ENCODE results near the gene KRTAP10-5. TPM values are rescaled to one million over a fixed set of nuclear protein-coding genes. Genes with fewer than 3 reads are reported as not detected.

KRTAP10-5 gene
- total and polyA plus RNA-seq, 12 donors: not detected

- H3K27me3 ChIP-seq: no peaks in the 10 kb centered on the region
- H3K27ac ChIP-seq: no peak overlapping the region
- TF ChIP-seq CTCF (IDR thresholded peaks at IDR 0.05) (no peak), POLR2A (IDR thresholded peaks at IDR 0.05) (no peak)
- intact Hi-C loops (cut with DNase I): no loop called here
- H3K36me3 ChIP-seq (replicated peaks in 1 of 2): no peaks in the 10 kb centered on the region
- H3K4me1 ChIP-seq (replicated peaks in 1 of 2): no peaks in the 10 kb centered on the region
- no peak for DNase-seq
- H3K4me3 ChIP-seq: no peak overlapping the region
- no peaks in the 10 kb centered on the region for H3K9me3 ChIP-seq (replicated peaks in 1 of 3)
These were observed 28.8 kb upstream of the KRTAP10-5 start for GRCh38 chr21:44609193-44609592.

GRCh38 chr21:44606495-44606894 is 26.1 kb upstream of the KRTAP10-5 start:
- Histone ChIP-seq H3K27ac (no peak overlapping the region), H3K36me3 (replicated peaks in 1 of 2) (no peaks in the 10 kb centered on the region), H3K27me3 (peaks cover 8% of the 10 kb centered on the region), H3K4me1 (replicated peaks in 1 of 2) (no peaks in the 10 kb centered on the region), H3K9me3 (replicated peaks in 1 of 3) (no peaks in the 10 kb centered on the region), H3K4me3 (no peak overlapping the region)
- WGBS, 4 donors: 67 to 76% (median 70%) methylated on average over 4 of the region's 4 CpGs
- TF ChIP-seq POLR2A (IDR thresholded peaks at IDR 0.05): no peak
- TF ChIP-seq CTCF (IDR thresholded peaks at IDR 0.05): no peak
- DNase-seq: no peak
- intact Hi-C loops (cut with DNase I): no loop called here

- Histone ChIP-seq H3K9me3 (replicated peaks in 1 of 3) (no peaks in the 10 kb centered on the region), H3K36me3 (replicated peaks in 1 of 2) (no peaks in the 10 kb centered on the region), H3K4me1 (replicated peaks in 1 of 2) (no peaks in the 10 kb centered on the region), H3K27me3 (peaks cover 8% of the 10 kb centered on the region), H3K4me3 (no peak overlapping the region), H3K27ac (no peak overlapping the region)
- intact Hi-C loops (cut with DNase I): no loop called here
- TF ChIP-seq POLR2A (IDR thresholded peaks at IDR 0.05) (no peak), CTCF (IDR thresholded peaks at IDR 0.05) (no peak)
- 83 to 87% (median 84%) methylated on average over 8 of the region's 8 CpGs for WGBS, 4 donors
- DNase-seq: no peak
These were observed 23.5 kb upstream of the KRTAP10-5 start for GRCh38 chr21:44603911-44604310.

- WGBS, 4 donors: 46 to 65% (median 57%) methylated on average over 3 to 17 of the region's 17 CpGs
- DNase-seq: no peak
- no peak for TF ChIP-seq POLR2A (IDR thresholded peaks at IDR 0.05)
- no peak for TF ChIP-seq CTCF (IDR thresholded peaks at IDR 0.05)
- intact Hi-C loops (cut with DNase I): no loop called here
- H3K27me3 ChIP-seq: peaks cover 8% of the 10 kb centered on the region
- H3K9me3 ChIP-seq (replicated peaks in 1 of 3): no peaks in the 10 kb centered on the region
- H3K4me1 ChIP-seq (replicated peaks in 1 of 2): no peaks in the 10 kb centered on the region
- no peaks in the 10 kb centered on the region for H3K36me3 ChIP-seq (replicated peaks in 1 of 2)
- no peak overlapping the region for H3K27ac ChIP-seq
- no peak overlapping the region for H3K4me3 ChIP-seq
These were observed 22.9 kb upstream of the KRTAP10-5 start for GRCh38 chr21:44603109-44603875.

All from adrenal gland (tissue), 12 donors.